A549 (cell line): ENCODE results near the gene FHIT.

Experiments used
- JUN ChIP-seq, 2 experiments: fragments of >200 bp; sonication (Bioruptor Twin); formaldehyde crosslinking; IDR thresholded peaks; 2 replicates in 1 of 2; 3 replicates in 1 of 2; pipeline ENCODE4 v1.6.1; 2016 to 2017
- PHF8 ChIP-seq: fragments of 200-600 bp; sonication (generic); IDR thresholded peaks from 2 replicates; pipeline ENCODE4 v1.6.1; 2016; ENCODE audit warnings: low read depth, mild to moderate bottlenecking, antibody characterized with exemption, moderate library complexity, borderline replicate concordance
- POLR2A ChIP-seq: IDR thresholded peaks from 2 replicates; pipeline ENCODE4 v1.6.1; 2012; ENCODE audit warnings: mild to moderate bottlenecking, low read length
- TF ChIP-seq, protein P1 (sequence below): fragments of >200 bp; sonication (Bioruptor Twin); formaldehyde crosslinking; IDR thresholded peaks from 3 replicates; pipeline ENCODE4 v1.5.1; 2016
- TF ChIP-seq, protein P2 (sequence below): fragments of 150-350 bp; IDR thresholded peaks from 2 replicates; pipeline ENCODE4 v1.6.1; 2014; ENCODE audit warnings: low read depth, mild to moderate bottlenecking, low read length

DNA sequence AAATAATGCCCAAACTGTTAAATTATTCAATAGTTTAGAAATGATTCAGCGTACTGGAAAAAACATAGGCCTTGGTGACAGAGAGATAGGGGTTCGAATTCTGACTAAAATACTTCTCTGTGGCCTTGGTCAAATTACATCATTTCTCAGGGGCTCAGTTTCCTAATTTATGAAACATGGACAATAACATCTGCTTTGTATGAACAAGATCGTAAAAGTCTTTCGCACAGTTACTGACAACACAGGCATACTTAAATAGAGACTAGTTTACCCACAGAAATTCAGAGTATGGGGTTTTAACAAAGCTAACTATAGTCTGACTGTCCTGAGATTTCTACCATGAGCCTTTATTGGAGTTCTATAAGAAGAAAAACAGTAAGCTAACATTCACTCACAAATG, 440.4 kb downstream of the FHIT start:
- no peak for TF ChIP-seq POLR2A
- no peak for TF ChIP-seq PHF8
- no peak for TF ChIP-seq JUN (IDR thresholded peaks at IDR 0.05)
- TF ChIP-seq, protein P1, sequence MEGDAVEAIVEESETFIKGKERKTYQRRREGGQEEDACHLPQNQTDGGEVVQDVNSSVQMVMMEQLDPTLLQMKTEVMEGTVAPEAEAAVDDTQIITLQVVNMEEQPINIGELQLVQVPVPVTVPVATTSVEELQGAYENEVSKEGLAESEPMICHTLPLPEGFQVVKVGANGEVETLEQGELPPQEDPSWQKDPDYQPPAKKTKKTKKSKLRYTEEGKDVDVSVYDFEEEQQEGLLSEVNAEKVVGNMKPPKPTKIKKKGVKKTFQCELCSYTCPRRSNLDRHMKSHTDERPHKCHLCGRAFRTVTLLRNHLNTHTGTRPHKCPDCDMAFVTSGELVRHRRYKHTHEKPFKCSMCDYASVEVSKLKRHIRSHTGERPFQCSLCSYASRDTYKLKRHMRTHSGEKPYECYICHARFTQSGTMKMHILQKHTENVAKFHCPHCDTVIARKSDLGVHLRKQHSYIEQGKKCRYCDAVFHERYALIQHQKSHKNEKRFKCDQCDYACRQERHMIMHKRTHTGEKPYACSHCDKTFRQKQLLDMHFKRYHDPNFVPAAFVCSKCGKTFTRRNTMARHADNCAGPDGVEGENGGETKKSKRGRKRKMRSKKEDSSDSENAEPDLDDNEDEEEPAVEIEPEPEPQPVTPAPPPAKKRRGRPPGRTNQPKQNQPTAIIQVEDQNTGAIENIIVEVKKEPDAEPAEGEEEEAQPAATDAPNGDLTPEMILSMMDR, result no peak
- TF ChIP-seq, protein P2, sequence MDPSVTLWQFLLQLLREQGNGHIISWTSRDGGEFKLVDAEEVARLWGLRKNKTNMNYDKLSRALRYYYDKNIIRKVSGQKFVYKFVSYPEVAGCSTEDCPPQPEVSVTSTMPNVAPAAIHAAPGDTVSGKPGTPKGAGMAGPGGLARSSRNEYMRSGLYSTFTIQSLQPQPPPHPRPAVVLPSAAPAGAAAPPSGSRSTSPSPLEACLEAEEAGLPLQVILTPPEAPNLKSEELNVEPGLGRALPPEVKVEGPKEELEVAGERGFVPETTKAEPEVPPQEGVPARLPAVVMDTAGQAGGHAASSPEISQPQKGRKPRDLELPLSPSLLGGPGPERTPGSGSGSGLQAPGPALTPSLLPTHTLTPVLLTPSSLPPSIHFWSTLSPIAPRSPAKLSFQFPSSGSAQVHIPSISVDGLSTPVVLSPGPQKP, result no peak
